Measurements from ENCODE around the gene HACD1.

- TF ChIP-seq ZSCAN23 (tag by site-specific recombination; IDR thresholded peaks at IDR 0.05) (no peak), CTCF (tag by site-specific recombination; IDR thresholded peaks at IDR 0.05) (no peak), ZNF548 (tag by site-specific recombination; IDR thresholded peaks at IDR 0.05) (no peak), ZSCAN30 (tag by site-specific recombination; IDR thresholded peaks at IDR 0.05) (no peak), ZNF114 (tag by site-specific recombination; IDR thresholded peaks at IDR 0.05) (no peak), ZNF148 (tag by site-specific recombination; IDR thresholded peaks at IDR 0.05; ENCODE audit: borderline replicate concordance) (no peak), ZNF391 (tag by site-specific recombination; IDR thresholded peaks at IDR 0.05; ENCODE audit: borderline replicate concordance, low read depth) (no peak), ZNF324 (tag by site-specific recombination; IDR thresholded peaks at IDR 0.05) (no peak)
Observed at GRCh38 chr10:17648243-17649035, 31.3 kb upstream of the HACD1 start.
